Measurements from ENCODE around the gene MAP2K5.

The MAP2K5 gene

DNA sequence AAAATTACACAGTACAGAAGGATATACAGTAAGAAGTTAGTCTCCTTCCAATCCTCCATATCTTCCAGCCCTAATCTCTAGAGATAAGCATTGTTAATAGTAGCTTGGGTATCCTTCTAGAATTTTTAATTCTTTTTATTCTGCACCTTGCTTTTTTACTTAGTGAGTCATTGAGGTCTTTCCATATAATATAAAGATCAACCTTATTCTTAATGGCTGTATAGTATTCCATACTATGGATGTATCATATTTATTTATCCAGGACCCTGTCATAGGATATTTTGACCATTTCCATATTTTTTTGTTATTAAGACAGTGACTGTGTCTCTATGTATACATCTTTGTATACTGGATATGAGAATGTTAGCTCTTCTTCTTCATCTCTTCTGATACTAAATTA lies 246.5 kb downstream of the MAP2K5 start:
- no peak for DNase-seq

- DNase-seq: no peak
Measured at GRCh38 chr15:67790610-67791319, 248.3 kb downstream of the MAP2K5 start.

- no peak for DNase-seq
Measured at GRCh38 chr15:67792250-67792942, 249.9 kb downstream of the MAP2K5 start.

- no peak for DNase-seq
Measured at GRCh38 chr15:67794832-67795574, 252.5 kb downstream of the MAP2K5 start.

- DNase-seq: no peak
Measured at GRCh38 chr15:67796196-67797127, 254.0 kb downstream of the MAP2K5 start.

DNA sequence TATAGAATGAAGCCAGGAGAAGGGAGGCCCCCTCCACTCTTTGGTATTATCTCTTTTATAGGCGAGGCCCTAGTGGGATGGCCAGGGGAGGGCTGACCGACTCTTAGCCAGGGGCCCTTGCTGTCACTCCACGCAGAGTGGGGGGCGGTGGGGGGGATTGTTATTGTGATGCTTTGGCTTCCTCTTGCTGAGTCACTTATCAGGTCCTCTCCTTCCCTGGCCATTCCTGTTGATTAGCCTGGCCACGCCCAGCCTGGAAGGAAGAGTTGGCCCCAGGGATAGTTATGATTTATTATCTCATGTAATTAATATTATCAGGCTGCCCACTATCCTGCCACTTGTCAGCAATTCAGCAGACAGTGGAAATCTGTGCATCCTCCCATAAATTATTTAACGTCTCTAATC lies 257.3 kb downstream of the MAP2K5 start:
- DNase-seq: no peak

DNA sequence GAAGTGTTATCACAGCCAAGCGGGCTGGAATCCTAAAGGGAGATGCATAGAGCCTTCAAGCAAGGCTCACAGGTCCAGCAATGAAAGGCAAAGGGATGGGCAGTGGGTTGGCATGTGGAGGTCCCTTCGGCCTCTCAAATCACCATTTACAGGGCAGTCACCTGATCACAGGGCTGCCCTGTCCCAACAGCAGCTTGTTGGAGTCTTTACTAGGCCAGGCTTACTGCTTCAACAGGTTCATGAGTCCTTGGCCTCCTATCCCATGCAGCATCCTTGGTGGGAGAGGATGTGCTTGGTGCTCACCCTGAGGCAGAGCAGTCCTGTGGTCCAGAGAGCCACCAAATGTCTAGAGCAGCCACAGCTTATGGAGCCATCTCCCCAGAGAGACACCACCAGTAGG lies 258.6 kb downstream of the MAP2K5 start:
- no peak for DNase-seq

- DNase-seq: no peak
Measured at GRCh38 chr15:67801926-67802914, 259.7 kb downstream of the MAP2K5 start.

- no peak for DNase-seq
Measured at GRCh38 chr15:67803299-67803698, 260.8 kb downstream of the MAP2K5 start.

- no peak for DNase-seq
Measured at GRCh38 chr15:67803996-67804843, 261.7 kb downstream of the MAP2K5 start.

GRCh38 chr15:67805008-67805665 lies 262.6 kb downstream of the MAP2K5 start:
- no peak for DNase-seq

DNA sequence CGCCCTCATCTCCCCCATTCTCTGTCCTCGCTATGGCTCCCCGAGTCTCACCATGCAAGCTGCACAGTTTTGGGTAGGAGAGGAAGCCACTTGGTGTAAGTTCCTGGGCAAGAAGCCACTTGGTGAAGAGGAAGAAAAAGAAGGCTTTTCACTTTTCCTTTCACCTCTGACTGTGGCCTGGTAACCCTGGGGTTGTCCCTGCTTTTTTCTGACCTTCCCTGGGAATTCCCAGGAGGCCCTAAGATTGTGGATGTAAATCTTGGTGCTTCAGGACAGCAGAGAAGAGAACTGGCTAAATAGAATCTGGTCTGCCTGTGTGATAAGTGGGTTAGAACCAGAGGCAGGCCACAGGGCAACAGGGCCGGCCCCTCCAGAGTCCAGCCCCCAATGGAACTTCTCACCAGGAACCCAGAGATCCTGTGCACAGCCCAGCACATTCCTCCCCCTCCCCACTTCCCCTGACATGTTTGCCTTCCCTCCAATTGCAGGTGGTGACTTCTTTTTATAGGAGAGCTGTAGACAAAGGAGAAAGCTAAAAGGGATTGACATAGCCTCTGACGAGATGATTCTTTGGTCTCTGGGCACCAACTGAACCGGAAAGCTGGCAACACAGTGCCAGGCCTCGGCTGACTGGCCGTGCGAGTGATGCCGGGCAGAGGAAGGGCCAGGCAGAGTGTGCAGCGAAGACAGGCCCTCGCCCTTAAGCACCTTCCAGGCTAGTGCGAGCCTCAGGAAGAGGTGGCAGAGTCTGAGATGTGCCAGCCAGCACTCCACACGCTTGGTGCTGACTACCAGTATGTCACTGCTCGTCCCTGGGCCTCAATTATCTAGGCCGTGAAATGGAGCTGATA lies 263.4 kb downstream of the MAP2K5 start:
- no peak for DNase-seq

- DNase-seq: no peak
Measured at GRCh38 chr15:67806536-67806935, 264.0 kb downstream of the MAP2K5 start.

DNA sequence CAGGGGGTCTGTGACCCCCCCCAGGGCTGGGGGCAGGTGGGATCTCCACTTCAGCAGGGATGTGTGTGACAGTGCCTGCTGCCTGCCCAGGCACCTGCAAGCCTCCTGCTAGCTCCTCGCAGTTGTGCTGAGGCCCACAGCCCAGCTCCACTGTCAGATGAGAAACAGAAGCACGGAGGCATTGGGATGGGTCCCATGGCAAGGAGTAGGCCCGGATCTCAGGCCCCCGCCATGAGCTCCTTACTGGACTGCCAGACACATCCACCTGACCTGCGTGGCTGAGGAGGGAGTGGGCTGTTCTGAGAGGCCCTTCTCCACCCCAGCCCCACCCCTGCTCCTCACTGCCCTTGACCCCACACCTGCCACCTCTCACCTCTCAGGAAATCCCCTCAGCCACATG lies 264.6 kb downstream of the MAP2K5 start:
- DNase-seq: no peak

DNA sequence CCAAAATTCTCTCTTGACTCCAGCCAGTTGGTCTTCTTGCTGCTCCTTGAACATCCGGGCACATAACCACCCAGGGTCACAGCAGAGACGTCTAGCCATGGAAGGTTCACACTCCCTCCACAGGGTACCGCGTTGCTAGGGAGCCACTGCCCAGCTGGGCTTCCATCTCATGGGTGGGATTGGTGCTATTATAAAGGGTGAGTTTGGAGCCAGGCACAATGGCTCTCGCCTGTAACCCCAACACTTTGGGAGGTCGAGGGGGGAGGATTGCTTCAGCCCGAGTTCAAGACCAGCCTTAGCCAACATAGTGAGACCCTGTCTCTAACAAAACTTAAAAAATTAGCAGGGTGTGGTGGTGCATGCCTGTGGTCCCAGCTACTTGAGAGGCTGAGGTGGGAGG lies 265.3 kb downstream of the MAP2K5 start:
- no peak for DNase-seq

DNA sequence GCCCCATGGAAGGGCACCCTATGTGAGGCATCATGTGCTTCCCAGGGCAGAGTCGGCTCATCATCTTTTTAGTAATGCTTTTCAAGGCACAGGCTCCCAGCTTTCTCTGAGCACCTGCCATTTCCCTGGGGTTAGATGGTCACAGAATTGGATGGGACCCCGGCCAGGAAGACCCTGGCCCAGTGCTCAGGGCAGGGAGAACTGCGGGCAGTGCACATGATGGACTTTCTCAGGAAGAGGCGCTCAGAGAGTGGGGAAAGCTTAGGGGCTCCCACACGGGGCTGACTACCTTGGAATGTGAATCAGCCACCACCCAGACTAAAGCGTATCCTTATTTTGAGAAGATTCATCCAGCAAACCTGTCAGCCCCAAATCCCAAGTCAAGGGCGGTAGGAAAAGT lies 266.3 kb downstream of the MAP2K5 start:
- DNase-seq: no peak

- DNase-seq: no peak
Measured at GRCh38 chr15:67809441-67809840, 266.9 kb downstream of the MAP2K5 start.

DNA sequence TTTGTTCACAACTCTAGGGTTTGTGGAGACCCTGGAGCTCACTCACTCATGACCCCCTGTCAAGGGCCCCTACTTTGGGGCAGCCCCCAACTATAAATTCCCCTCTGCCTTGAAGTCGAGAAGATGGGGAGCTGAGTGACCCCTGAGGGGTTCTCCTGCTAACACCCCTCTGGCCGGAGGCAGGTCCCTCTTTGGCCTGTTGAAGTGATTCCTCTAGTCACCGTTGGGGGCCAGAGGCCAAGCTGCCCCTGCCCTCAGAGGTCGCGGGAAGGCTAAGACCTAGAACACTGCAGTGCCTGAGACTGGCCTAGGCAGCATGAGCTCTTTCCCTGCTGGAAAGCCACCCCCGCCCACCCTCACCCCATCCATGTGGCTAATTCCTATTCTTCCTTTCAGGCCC lies 267.4 kb downstream of the MAP2K5 start:
- no peak for DNase-seq

- no peak for DNase-seq
Measured at GRCh38 chr15:67812241-67812644, 269.7 kb downstream of the MAP2K5 start.
